HL-60 (cell line): ENCODE data around the gene NACC2.
"Not testable (repeated sequence)": the region's sequence is repeated elsewhere in the genome, so short reads cannot be mapped to it uniquely, and the experiment has no call there.

Experiments
- DNase-seq, 2 experiments: peaks; one replicate each; pipeline ENCODE4 v3.0.0-alpha.2; 2010 to 2020; ENCODE audit warnings: low read depth in 1 of 2, low spot score in 1 of 2
- H3K27ac ChIP-seq: fragments of 250-450 bp; sonication (Bioruptor Pico); replicated peaks from 2 replicates; pipeline ENCODE4 v1.5.1; 2020; ENCODE audit warnings: mild to moderate bottlenecking, moderate library complexity
- H3K27me3 ChIP-seq: fragments of 250-450 bp; sonication (Bioruptor Pico); 2 replicates; pipeline ENCODE4 v1.5.1; 2021; ENCODE audit warnings: mild to moderate bottlenecking, moderate library complexity; ENCODE audit not compliant: insufficient read depth, poor library complexity, severe bottlenecking
- H3K4me3 ChIP-seq: replicated peaks from 2 replicates; pipeline ENCODE4 v1.5.1; 2011; ENCODE audit warnings: mild to moderate bottlenecking, control low read depth, low read length; ENCODE audit not compliant: insufficient read depth
- CTCF ChIP-seq: IDR thresholded peaks from one replicate; pipeline ENCODE4 v1.5.1; 2011; ENCODE audit warnings: low read length, control low read depth, inconsistent platforms; ENCODE audit not compliant: insufficient read depth
- GABPA ChIP-seq: IDR thresholded peaks from 2 replicates; pipeline ENCODE4 v1.6.1; 2012; ENCODE audit warnings: low read depth
- POLR2AphosphoS5 ChIP-seq: IDR thresholded peaks from 2 replicates; pipeline ENCODE4 v1.6.1; 2012; ENCODE audit warnings: low read depth
- SPI1 ChIP-seq: IDR thresholded peaks from 2 replicates; pipeline ENCODE4 v1.6.1; 2012; ENCODE audit warnings: low read depth, mild to moderate bottlenecking, borderline replicate concordance
- TF ChIP-seq, protein P1 (sequence below): IDR thresholded peaks from 2 replicates; pipeline ENCODE4 v1.6.1; 2012; ENCODE audit warnings: low read depth; ENCODE audit not compliant: insufficient replicate concordance

NACC2 gene

DNA sequence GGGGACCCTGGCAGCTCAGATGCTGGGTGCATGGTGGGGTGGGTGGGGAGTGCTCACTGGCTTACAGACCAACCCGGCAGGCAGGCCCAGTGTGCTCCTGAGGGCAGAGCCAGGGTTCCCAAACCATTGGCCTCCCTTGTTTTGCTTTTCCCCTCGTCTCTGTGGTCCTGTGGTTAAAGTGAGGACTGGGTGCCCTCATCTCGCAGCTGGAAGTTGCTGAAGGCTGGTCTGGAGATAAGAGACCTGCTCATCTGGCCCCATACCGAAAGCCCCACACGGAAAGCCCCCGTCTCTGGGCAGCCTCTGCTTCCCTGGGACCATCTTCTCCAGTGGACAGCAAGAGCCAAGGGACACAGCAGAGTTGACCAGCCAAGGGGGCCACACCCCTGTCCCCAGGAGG lies 9.8 kb upstream of the NACC2 start:
- Histone ChIP-seq H3K27ac (no peak overlapping the region), H3K4me3 (no peak overlapping the region), H3K27me3 (peaks cover 4% of the 10 kb centered on the region)
- TF ChIP-seq SPI1 (no peak), CTCF (no peak), GABPA (no peak), POLR2AphosphoS5 (no peak)
- TF ChIP-seq, protein P1, sequence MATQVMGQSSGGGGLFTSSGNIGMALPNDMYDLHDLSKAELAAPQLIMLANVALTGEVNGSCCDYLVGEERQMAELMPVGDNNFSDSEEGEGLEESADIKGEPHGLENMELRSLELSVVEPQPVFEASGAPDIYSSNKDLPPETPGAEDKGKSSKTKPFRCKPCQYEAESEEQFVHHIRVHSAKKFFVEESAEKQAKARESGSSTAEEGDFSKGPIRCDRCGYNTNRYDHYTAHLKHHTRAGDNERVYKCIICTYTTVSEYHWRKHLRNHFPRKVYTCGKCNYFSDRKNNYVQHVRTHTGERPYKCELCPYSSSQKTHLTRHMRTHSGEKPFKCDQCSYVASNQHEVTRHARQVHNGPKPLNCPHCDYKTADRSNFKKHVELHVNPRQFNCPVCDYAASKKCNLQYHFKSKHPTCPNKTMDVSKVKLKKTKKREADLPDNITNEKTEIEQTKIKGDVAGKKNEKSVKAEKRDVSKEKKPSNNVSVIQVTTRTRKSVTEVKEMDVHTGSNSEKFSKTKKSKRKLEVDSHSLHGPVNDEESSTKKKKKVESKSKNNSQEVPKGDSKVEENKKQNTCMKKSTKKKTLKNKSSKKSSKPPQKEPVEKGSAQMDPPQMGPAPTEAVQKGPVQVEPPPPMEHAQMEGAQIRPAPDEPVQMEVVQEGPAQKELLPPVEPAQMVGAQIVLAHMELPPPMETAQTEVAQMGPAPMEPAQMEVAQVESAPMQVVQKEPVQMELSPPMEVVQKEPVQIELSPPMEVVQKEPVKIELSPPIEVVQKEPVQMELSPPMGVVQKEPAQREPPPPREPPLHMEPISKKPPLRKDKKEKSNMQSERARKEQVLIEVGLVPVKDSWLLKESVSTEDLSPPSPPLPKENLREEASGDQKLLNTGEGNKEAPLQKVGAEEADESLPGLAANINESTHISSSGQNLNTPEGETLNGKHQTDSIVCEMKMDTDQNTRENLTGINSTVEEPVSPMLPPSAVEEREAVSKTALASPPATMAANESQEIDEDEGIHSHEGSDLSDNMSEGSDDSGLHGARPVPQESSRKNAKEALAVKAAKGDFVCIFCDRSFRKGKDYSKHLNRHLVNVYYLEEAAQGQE: no peak
- no peak for DNase-seq

DNA sequence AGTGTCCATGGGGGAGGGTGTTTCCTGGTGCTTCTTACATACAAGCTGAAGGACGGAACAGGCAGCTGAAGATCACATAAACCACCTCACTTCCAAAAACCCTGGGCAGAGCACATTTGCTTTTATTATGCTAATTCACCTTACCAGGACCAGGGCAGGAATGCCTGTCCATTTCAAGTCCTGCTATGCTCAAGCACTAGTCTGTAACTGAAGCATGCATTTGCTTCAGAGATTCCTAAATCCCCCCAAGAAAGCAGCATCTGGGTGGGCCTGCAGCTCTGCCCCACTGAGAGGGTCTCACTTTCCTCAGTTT lies 9.4 kb upstream of the NACC2 start:
- DNase-seq: no peak
- Histone ChIP-seq H3K27me3 (peaks cover 4% of the 10 kb centered on the region), H3K27ac (no peak overlapping the region), H3K4me3 (no peak overlapping the region)
- TF ChIP-seq, protein P1: no peak
- TF ChIP-seq GABPA (no peak), CTCF (no peak), SPI1 (no peak), POLR2AphosphoS5 (no peak)

DNA sequence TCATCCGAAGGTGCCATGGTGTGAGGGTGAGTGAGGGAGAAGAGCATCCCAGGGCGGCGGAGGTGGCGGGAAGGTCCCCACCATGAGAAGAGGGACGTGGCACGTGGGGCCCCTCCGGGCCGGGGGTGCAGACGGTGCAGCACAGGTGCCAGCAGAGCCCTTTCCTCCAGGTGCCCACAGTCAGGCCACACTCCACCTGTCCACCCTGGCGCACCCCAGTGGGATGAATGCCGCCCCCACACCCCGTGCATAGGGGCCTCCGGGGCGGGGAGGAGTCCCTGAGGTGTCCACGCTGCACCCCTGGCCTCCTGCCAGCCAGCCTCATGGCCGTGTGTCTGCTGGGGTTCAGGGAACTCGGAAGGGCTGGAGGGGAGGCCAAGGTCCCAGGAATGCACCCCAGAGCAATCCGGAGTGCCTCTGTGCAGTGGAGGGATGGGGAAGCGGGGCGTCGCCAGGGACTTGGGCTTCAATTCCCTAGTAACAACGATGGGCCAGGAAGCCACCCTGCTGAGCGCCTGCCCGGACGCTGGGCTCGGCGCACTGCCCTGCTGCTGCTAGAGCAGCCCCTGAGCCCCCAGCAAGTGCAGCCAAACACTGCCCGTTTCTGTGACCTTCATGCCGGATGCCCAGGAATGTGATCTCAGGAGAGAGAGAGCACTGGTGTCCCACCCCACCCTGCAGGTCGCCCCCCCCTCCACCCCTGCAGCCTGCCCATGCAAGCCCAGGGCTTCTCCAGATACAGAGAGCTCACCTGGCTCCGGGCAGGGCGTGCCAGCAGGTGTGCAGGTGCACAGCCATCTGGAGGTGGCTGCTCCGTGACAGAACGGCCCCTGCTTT lies 8.8 kb upstream of the NACC2 start:
- TF ChIP-seq, protein P1: no peak
- TF ChIP-seq CTCF: no peak
- no peak overlapping the region for H3K27ac ChIP-seq
- no peak for DNase-seq
- no peak overlapping the region for H3K4me3 ChIP-seq
- peaks cover 4% of the 10 kb centered on the region for H3K27me3 ChIP-seq

- DNase-seq, H3K27ac ChIP-seq, H3K27me3 ChIP-seq, H3K4me3 ChIP-seq: not testable (repeated sequence)
Measured at GRCh38 chr9:136101615-136102074, 6.6 kb upstream of the NACC2 start.
